Psoas muscle (tissue), 8 donors: ENCODE results near the gene ADCY5. TPM values are rescaled to one million over a fixed set of nuclear protein-coding genes. Genes with fewer than 3 reads are reported as not detected.

Experiments used
- ATAC-seq, 4 donors: fragments of 200-7000 bp; cut with Tn5 transposase; one replicate each; pipeline ENCODE4 v1.9.1; 2020; ENCODE audit warnings: moderate library complexity in 3 of 4, mild to moderate bottlenecking in 2 of 4
- DNase-seq, 2 donors: peaks; one replicate each; pipeline ENCODE4 v3.0.0-alpha.2; 2020
- H3K27ac ChIP-seq: fragments of 200-600 bp; one replicate; pipeline ENCODE4 v1.8.0; 2022
- H3K27me3 ChIP-seq, 3 donors: fragments of 200-600 bp in 1 of 3; one replicate each; pipeline versions ENCODE4 v1.6.1 to v1.8.0; 2013 to 2022; ENCODE audit warnings: low read length in 2 of 3, mild to moderate bottlenecking in 2 of 3, moderate library complexity in 1 of 3; ENCODE audit not compliant: insufficient read depth in 3 of 3
- H3K36me3 ChIP-seq, 2 donors: fragments of 200-600 bp in 1 of 2; one replicate each; pipeline versions ENCODE4 v1.6.1 to v1.8.0; 2013 to 2022; ENCODE audit warnings: low read depth in 1 of 2, mild to moderate bottlenecking in 1 of 2, moderate library complexity in 1 of 2; ENCODE audit not compliant: insufficient read depth in 1 of 2
- H3K4me1 ChIP-seq: fragments of 200-600 bp; one replicate; pipeline ENCODE4 v1.8.0; 2022
- H3K4me3 ChIP-seq: fragments of 200-600 bp; one replicate; pipeline ENCODE4 v1.8.0; 2022; ENCODE audit warnings: mild to moderate bottlenecking
- H3K9me3 ChIP-seq: fragments of 200-600 bp; one replicate; pipeline ENCODE4 v1.8.0; 2022
- WGBS, 3 donors: extraction: QIAGEN DNeasy Blood & Tissue Kit; methylation state at CpG; one replicate each; pipeline versions ENCODE4 v1.1.6 to v1.1.7; 2013; 5-methylcytosine and 5-hydroxymethylcytosine counted together
- intact Hi-C, 2 donors: fragments of 100-400 bp; cut with DNase I; formaldehyde crosslinking; loops; one replicate each; pipeline versions ENCODE4 v1.11.0 to v1.14.2; 2022
- polyA plus RNA-seq, 3 donors: library from polyadenylated mRNA; stranded (reverse); fragments of 200-250 nt; gene quantifications; one replicate each; pipeline ENCODE4 v1.2.3, GENCODE V29; 2013
- total RNA-seq, 4 donors: library from RNA; stranded (reverse); fragmentation: NEBNext Ultra II Directional in 2 of 4; extraction: Animal tissue kit (Norgen Biotek cat#: 25700) in 2 of 4; gene quantifications; one replicate each; pipeline versions ENCODE4 v1.2.1 to v1.2.4, GENCODE V29; 2021 to 2023
- TF ChIP-seq, protein P1 (sequence below): fragments of 200-600 bp; IDR thresholded peaks from one replicate; pipeline ENCODE4 v1.8.0; 2022; ENCODE audit warnings: antibody characterized with exemption
- donor health status: healthy with polysubstance abuse.
- donor health status: DM: no; HTN: no; CAD: no; lungs with moderate emphysema.
- donor health status: Bipolar disorder and iron deficiency.
- donor health status: healthy.
- donor health status: DM: yes; HTN: yes; CAD: no.
- donor health status: DM: no; HTN: no; CAD: no.
- donor health status: DM: no; HTN: no; CAD: no.
- donor health status: DM: yes; HTN: yes; CAD: no.

Gene ADCY5
- total and polyA plus RNA-seq, 7 donors: 1.0 to 4.4 (median 1.6) TPM

DNA sequence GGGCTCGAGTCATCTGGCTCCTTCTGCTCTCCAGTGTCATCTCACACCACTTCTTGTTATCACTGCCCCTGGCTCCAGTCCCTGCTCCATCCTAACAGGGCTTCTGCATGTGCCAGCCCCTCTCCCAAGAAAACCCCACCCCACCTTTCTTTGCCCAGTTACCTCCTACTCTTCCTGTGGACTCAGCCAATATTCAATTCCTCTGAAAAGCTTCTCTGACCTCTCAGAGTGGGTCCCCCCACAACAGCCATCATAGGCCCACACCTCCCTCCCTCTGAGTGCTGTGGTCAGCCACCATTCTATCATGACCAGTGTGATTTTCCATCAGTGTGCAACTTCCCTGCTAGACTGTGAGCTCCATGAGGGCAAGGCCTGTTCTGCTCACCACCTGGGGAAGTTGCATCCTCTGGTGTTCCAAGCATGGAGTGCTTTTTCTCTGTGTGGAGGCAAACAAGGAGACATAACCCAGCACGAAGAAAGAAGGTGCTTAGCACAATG, 71.6 kb downstream of the ADCY5 start:
- ATAC-seq (no peak), DNase-seq (no peak)
- intact Hi-C loops: no loop called here
- no peaks in the 10 kb centered on the region for H3K36me3 ChIP-seq
- H3K4me3 ChIP-seq: no peak overlapping the region
- H3K27me3 ChIP-seq: no peaks in the 10 kb centered on the region
- TF ChIP-seq, protein P1, sequence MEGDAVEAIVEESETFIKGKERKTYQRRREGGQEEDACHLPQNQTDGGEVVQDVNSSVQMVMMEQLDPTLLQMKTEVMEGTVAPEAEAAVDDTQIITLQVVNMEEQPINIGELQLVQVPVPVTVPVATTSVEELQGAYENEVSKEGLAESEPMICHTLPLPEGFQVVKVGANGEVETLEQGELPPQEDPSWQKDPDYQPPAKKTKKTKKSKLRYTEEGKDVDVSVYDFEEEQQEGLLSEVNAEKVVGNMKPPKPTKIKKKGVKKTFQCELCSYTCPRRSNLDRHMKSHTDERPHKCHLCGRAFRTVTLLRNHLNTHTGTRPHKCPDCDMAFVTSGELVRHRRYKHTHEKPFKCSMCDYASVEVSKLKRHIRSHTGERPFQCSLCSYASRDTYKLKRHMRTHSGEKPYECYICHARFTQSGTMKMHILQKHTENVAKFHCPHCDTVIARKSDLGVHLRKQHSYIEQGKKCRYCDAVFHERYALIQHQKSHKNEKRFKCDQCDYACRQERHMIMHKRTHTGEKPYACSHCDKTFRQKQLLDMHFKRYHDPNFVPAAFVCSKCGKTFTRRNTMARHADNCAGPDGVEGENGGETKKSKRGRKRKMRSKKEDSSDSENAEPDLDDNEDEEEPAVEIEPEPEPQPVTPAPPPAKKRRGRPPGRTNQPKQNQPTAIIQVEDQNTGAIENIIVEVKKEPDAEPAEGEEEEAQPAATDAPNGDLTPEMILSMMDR: no peak
- no peaks in the 10 kb centered on the region for H3K4me1 ChIP-seq
- no peak overlapping the region for H3K27ac ChIP-seq
- WGBS, 3 donors: 53 to 65% (median 58%) methylated on average over 2 of the region's 2 CpGs
- H3K9me3 ChIP-seq: no peaks in the 10 kb centered on the region

DNA sequence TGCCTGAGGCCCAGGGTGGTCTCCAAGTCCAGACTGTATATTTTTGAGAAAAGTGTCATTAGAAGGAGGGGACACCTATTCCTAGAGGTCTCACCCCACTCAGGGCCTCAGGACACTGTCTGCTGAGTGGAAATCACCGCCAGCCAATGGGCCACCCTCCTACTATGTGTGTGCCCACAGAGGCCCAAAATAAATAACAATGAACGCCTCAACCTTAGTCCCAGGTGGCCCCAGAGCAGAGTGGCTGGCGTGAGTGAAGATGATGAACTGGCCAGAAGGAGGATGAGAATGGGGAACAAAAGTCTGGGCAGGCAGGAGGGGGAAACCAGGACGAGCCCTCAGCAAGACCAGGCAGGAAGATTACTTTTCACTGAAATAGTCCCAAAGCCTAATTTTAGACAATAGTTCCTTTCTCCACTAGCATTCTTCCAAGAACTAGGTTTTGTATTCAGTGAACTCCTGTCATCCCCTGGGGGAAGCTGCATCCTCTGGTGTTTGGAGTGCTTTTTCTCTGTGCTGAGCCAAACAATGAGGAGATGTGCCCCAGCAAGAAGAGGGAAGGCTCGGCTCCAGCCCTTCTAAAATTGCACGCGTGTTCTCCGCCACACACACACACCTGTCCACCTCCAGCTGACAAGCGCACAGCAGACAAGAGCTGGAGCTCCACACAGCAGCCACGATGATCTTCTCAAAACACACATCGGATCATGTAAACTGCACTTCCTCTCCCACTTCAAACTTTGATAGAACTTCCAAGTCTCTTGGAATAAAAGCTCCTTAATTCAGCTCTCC, 72.2 kb downstream of the ADCY5 start:
- Histone ChIP-seq H3K4me1 (no peaks in the 10 kb centered on the region), H3K4me3 (no peak overlapping the region), H3K27me3 (no peaks in the 10 kb centered on the region), H3K27ac (no peak overlapping the region), H3K9me3 (no peaks in the 10 kb centered on the region), H3K36me3 (no peaks in the 10 kb centered on the region)
- intact Hi-C loops: no loop called here
- no peak for DNase-seq
- ATAC-seq: no peak
- 42 to 58% (median 49%) methylated on average over 11 of the region's 11 CpGs for WGBS, 3 donors
- TF ChIP-seq, protein P1: no peak

DNA sequence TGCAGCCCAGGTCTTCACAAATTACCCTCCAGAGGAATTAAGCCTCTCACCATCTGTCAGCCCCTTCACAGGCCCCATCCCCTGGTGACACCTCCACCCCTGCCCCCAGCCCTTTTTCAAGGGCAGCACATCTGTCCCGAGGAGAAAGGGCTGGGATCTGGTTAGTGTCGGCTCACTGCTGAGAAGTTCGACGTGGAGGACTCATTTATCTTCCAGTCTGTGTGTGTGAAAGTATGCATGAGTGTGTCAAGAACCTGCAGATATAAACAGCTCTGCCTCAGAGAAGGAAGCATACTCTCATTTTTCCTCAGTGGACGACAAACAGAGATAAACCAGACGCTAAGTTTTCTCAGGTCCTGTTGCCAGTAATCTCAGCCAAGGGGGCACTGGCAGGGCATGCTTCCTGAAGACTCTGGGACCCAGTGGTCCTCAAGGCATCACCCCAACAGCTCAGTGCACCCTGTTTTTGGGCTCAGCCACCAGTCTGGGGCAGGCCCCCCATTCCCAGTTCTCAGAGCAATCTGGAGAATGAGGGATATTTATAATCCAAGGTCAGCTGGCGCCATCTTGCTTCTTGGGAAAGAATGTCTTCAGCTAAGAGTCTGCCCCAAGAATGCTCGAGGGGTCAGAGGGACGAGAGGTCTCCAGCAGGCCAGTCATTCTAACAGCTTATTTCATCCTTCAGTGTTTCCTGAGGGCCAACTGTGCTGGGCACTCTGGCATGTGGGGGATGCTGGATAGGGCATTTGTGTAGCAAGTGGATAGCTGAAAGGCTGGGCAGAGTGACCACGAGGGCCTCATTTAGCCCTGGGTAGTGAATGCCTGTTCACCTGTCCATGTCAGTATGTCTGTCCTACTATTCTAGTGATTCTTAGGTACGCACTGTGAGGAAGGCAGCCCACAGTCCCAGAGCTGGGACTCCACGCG, 73.6 kb downstream of the ADCY5 start:
- ATAC-seq: no peak
- Histone ChIP-seq H3K4me3 (no peak overlapping the region), H3K27me3 (no peaks in the 10 kb centered on the region), H3K27ac (no peak overlapping the region), H3K36me3 (no peaks in the 10 kb centered on the region), H3K4me1 (no peaks in the 10 kb centered on the region), H3K9me3 (no peaks in the 10 kb centered on the region)
- TF ChIP-seq, protein P1: no peak
- DNase-seq: no peak
- intact Hi-C loops: no loop called here
- WGBS, 3 donors: 73 to 74% (median 73%) methylated on average over 13 of the region's 13 CpGs

DNA sequence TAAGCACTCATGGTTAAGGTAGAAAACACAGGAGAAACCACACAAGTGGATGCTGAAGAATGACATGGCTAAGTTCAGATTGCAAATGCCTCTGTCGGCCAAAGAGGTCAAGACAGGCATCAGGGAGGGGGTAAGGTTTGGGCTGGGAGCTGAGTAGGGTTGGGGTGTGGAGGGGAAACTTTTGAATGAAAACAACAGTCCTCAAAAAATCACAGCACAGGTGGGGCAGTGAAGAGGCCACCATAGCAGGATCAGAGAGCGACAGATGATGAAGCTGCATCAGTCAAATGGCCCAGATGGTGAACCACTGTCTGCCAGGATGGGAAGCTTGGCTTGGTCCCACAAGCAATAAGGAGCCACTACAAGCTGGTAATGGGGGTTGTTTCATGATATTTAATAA, 74.9 kb downstream of the ADCY5 start:
- DNase-seq: no peak
- H3K4me1 ChIP-seq: no peaks in the 10 kb centered on the region
- no peak overlapping the region for H3K27ac ChIP-seq

More for the DNA sequence above, 74.9 kb downstream of the ADCY5 start:
- TF ChIP-seq, protein P1: no peak
- WGBS, 3 donors: 61 to 70% (median 65%) methylated on average over 2 of the region's 2 CpGs
- no peaks in the 10 kb centered on the region for H3K9me3 ChIP-seq
- H3K36me3 ChIP-seq: no peaks in the 10 kb centered on the region
- H3K4me3 ChIP-seq: no peak overlapping the region
- no peaks in the 10 kb centered on the region for H3K27me3 ChIP-seq
- ATAC-seq: no peak
- intact Hi-C loops: no loop called here
